HepG2 (cell line): ENCODE results near the gene BAZ1B. TPM values are rescaled to one million over a fixed set of nuclear protein-coding genes. Genes with fewer than 3 reads are reported as not detected.
A peak's percentile ranks its signal among the peaks of the same experiment; 100 is the strongest.

Experiments
- DRAP1 ChIP-seq: IDR thresholded peaks from 2 replicates; pipeline ENCODE4 v1.6.1; 2016; ENCODE audit warnings: missing genetic modification reagents, missing compliant biosample characterization
- DZIP1 ChIP-seq: sonication (generic); formaldehyde crosslinking; IDR thresholded peaks from 2 replicates; pipeline ENCODE4 v1.5.0; 2020; ENCODE audit warnings: mild to moderate bottlenecking, missing genetic modification reagents
- EP300 ChIP-seq, 3 experiments: sonication (generic) in 1 of 3; formaldehyde crosslinking in 1 of 3; IDR thresholded peaks; 2 replicates each; pipeline versions ENCODE4 v1.5.1 to v1.6.1; 2011 to 2020; ENCODE audit warnings: low read depth in 2 of 3, low read length in 2 of 3, borderline replicate concordance in 1 of 3, improper control_type of control experiment in 1 of 3, mild to moderate bottlenecking in 1 of 3, missing genetic modification reagents in 1 of 3, moderate library complexity in 1 of 3
- GMEB2 ChIP-seq: IDR thresholded peaks from 2 replicates; pipeline ENCODE4 v1.6.1; 2016; ENCODE audit warnings: missing biosample characterization, missing genetic modification reagents, low read depth
- HDAC2 ChIP-seq: sonication (generic); formaldehyde crosslinking; IDR thresholded peaks from 2 replicates; pipeline ENCODE4 v1.4.0; 2020; ENCODE audit warnings: missing genetic modification reagents
- HINFP ChIP-seq: sonication (generic); formaldehyde crosslinking; IDR thresholded peaks from 2 replicates; pipeline ENCODE4 v1.4.0; 2020; ENCODE audit warnings: low read depth, mild to moderate bottlenecking, missing genetic modification reagents
- IRF9 ChIP-seq: sonication (generic); formaldehyde crosslinking; IDR thresholded peaks from 2 replicates; pipeline ENCODE4 v1.8.0; 2022; ENCODE audit warnings: missing genetic modification reagents, mild to moderate bottlenecking, borderline replicate concordance
- JUN ChIP-seq: sonication (generic); formaldehyde crosslinking; IDR thresholded peaks from 2 replicates; pipeline ENCODE4 v1.4.0; 2020; ENCODE audit warnings: mild to moderate bottlenecking, missing genetic modification reagents
- MXI1 ChIP-seq: IDR thresholded peaks from 3 replicates; pipeline ENCODE4 v1.6.1; 2012; ENCODE audit warnings: low read depth, low read length, inconsistent platforms, borderline replicate concordance
- NFRKB ChIP-seq: fragments of 450-650 bp; IDR thresholded peaks from 2 replicates; pipeline ENCODE4 v1.6.1; 2017
- NFYB ChIP-seq: sonication (generic); formaldehyde crosslinking; IDR thresholded peaks from 2 replicates; pipeline ENCODE4 v1.4.0; 2020; ENCODE audit warnings: missing genetic modification reagents
- PRDM15 ChIP-seq: sonication (generic); formaldehyde crosslinking; IDR thresholded peaks from 2 replicates; pipeline ENCODE4 v1.4.0; 2020; ENCODE audit warnings: missing genetic modification reagents
- ZBTB14 ChIP-seq: sonication (generic); formaldehyde crosslinking; IDR thresholded peaks from 2 replicates; pipeline ENCODE4 v1.4.0; 2020; ENCODE audit warnings: missing genetic modification reagents
- polyA plus RNA-seq, 8 experiments: library from polyadenylated mRNA; depleted of rRNA in 3 of 8; stranded (reverse) in 7 of 8; unstranded in 1 of 8; fragments of >200 nt; fragmentation: Illumina TruSeq in 4 of 8; extraction: Trizol in 4 of 8; gene quantifications; 2 replicates each; pipeline versions ENCODE4 v1.2.1 to v1.2.3, GENCODE V29; 2011 to 2016; ENCODE audit warnings: low read depth in 4 of 8, missing spikeins in 1 of 8, mixed read lengths in 1 of 8; ENCODE audit not compliant: insufficient read depth in 1 of 8
- total RNA-seq, 5 experiments: library from RNA; depleted of rRNA; stranded (reverse); fragments of >200 nt; fragmentation: Illumina TruSeq; extraction: Trizol; gene quantifications; 2 replicates each; pipeline ENCODE4 v1.2.3, GENCODE V29; 2016; ENCODE audit warnings: low read depth in 1 of 5
- TF ChIP-seq, protein P1 (sequence below): IDR thresholded peaks from 2 replicates; pipeline ENCODE4 v1.6.1; 2016; ENCODE audit warnings: mild to moderate bottlenecking, missing biosample characterization, missing genetic modification reagents

The BAZ1B gene
- total and polyA plus RNA-seq, 2 of the 13 experiments (the other 11 are each of a cell fraction or from before 2014, with no cell fraction given) = 18.6 to 69.4 TPM

DNA sequence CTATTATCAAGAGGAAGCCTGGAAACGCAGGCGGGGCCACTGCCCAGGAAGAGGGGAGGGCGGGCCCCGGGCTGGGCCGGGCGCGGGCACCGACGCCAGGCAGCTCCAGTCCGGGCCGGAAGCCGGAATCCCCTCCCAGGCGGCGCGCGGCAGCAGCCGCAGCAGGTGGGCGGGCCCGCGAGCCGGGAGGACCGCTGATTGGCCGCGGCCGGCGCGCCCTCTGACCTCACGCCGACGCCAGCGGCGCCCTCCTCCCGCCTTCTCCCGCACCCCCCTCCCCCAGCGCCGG is 35.0 kb upstream of the BAZ1B start (continued):
- TF ChIP-seq JUN (CRISPR knock-in tag) (no peak), NFRKB (no peak), MXI1 (peak; percentile 77; the same call in 1 of the 3 replicates), DZIP1 (CRISPR knock-in tag) (no peak), NFYB (CRISPR knock-in tag) (peak; percentile 69), IRF9 (no peak), HDAC2 (CRISPR knock-in tag) (no peak; the same call in 1 of the 2 replicates), ZBTB14 (CRISPR knock-in tag) (peak; percentile 60), HINFP (CRISPR knock-in tag) (0 out of 2 replicates have a peak, but pooled peaks have one; percentile 9), PRDM15 (CRISPR knock-in tag) (peak; percentile 84), GMEB2 (CRISPR knock-in tag) (peak; percentile 80), EP300 (IDR thresholded peaks at IDR 0.05; ENCODE audit: low read depth in 2 of 2, low read length in 2 of 2) (0 out of 4 replicates have a peak, but pooled peaks of 1 of the 2 experiments have one; percentile 21), EP300 (CRISPR knock-in tag; IDR thresholded peaks at IDR 0.05; ENCODE audit: borderline replicate concordance) (no peak), DRAP1 (CRISPR knock-in tag) (peak; percentile 48; the same call in 1 of the 2 replicates)
- TF ChIP-seq, protein P1, sequence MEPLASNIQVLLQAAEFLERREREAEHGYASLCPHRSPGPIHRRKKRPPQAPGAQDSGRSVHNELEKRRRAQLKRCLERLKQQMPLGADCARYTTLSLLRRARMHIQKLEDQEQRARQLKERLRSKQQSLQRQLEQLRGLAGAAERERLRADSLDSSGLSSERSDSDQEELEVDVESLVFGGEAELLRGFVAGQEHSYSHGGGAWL (CRISPR knock-in tag) = peak; percentile 64; the same call in 1 of the 2 replicates
